Measurements from ENCODE around the gene ACBD6.

Gene ACBD6

GRCh38 chr1:180252638-180253536, 249.5 kb downstream of the ACBD6 start:
- peak; percentile 73 for DNase-seq

GRCh38 chr1:180251526-180252305, 250.7 kb downstream of the ACBD6 start:
- DNase-seq: no peak

- DNase-seq: no peak
These were observed 251.4 kb downstream of the ACBD6 start for GRCh38 chr1:180250883-180251509.

- DNase-seq: no peak
These were observed 251.9 kb downstream of the ACBD6 start for GRCh38 chr1:180250499-180250770.

GRCh38 chr1:180249725-180250498, 252.5 kb downstream of the ACBD6 start:
- no peak for DNase-seq

GRCh38 chr1:180248731-180249681, 253.4 kb downstream of the ACBD6 start:
- DNase-seq: no peak

- DNase-seq: no peak
These were observed 254.2 kb downstream of the ACBD6 start for GRCh38 chr1:180248176-180248575.

GRCh38 chr1:180247580-180247979, 254.8 kb downstream of the ACBD6 start:
- no peak for DNase-seq

- DNase-seq: no peak
These were observed 255.3 kb downstream of the ACBD6 start for GRCh38 chr1:180247061-180247460.

GRCh38 chr1:180246579-180246978, 255.8 kb downstream of the ACBD6 start:
- no peak for DNase-seq

GRCh38 chr1:180244840-180245239, 257.5 kb downstream of the ACBD6 start:
- DNase-seq: no peak

- no peak for DNase-seq
These were observed 258.7 kb downstream of the ACBD6 start for GRCh38 chr1:180243517-180244221.

GRCh38 chr1:180241716-180242544, 260.4 kb downstream of the ACBD6 start:
- no peak for DNase-seq

GRCh38 chr1:180239145-180240096, 263.0 kb downstream of the ACBD6 start:
- peak; percentile 29 for DNase-seq

GRCh38 chr1:180238675-180239074, 263.7 kb downstream of the ACBD6 start:
- no peak for DNase-seq
